T-cell (primary cell): ENCODE data around the gene ALLC. TPM values are rescaled to one million over a fixed set of nuclear protein-coding genes. Genes with fewer than 3 reads are reported as not detected.
"Not testable (repeated sequence)": the region's sequence is repeated elsewhere in the genome, so short reads cannot be mapped to it uniquely, and the experiment has no call there.

Experiments
- ATAC-seq, 4 experiments: fragments of 200-7000 bp in 3 of 4; fragments of 150-1000 bp in 1 of 4; cut with Tn5 transposase; replicated peaks in 1 of 4; 1 replicate in 3 of 4; 2 replicates in 1 of 4; pipeline ENCODE4 v1.10.0; 2021; ENCODE audit warnings: moderate library complexity in 3 of 4, mild to moderate bottlenecking in 2 of 4, moderate number of reproducible peaks in 1 of 4
- CTCF ChIA-PET, 2 donors: fragments of 300-600 bp; sonication (Branson Sonifier 250); formaldehyde crosslinking; loops; one replicate each; lab custom pipeline; 2022; ENCODE audit warnings: antibody characterized with exemption in 2 of 2; lab: Charles Lee
- POLR2A ChIA-PET, 2 donors: fragments of 300-600 bp; sonication (Branson Sonifier 250); formaldehyde crosslinking; loops; one replicate each; lab custom pipeline; 2022; ENCODE audit warnings: antibody characterized with exemption in 2 of 2; lab: Charles Lee
- DNase-seq, 35 experiments: peaks; one replicate each; pipeline versions ENCODE4 v3.0.0 to v3.0.0-alpha.2; 2013 to 2023
- H3K27ac ChIP-seq: one replicate; pipeline ENCODE4 v1.5.1; 2013; ENCODE audit warnings: low read length
- H3K27me3 ChIP-seq, 2 experiments: replicated peaks in 1 of 2; 1 replicate in 1 of 2; 2 replicates in 1 of 2; pipeline versions ENCODE4 v1.6.1 to v1.7.0; 2013; ENCODE audit warnings: low read length in 1 of 2, mixed read lengths in 1 of 2; ENCODE audit not compliant: control insufficient read depth in 2 of 2, insufficient read depth in 2 of 2; ENCODE audit errors: extremely low read depth in 1 of 2
- H3K36me3 ChIP-seq, 2 donors: 1 replicate in 1 of 2; 2 replicates in 1 of 2; pipeline versions ENCODE4 v1.6.1 to v1.7.0; 2013; ENCODE audit warnings: low read length in 1 of 2; ENCODE audit not compliant: control insufficient read depth in 2 of 2, insufficient read depth in 1 of 2; ENCODE audit errors: extremely low read depth in 1 of 2
- H3K4me1 ChIP-seq, 2 experiments: 1 replicate in 1 of 2; 2 replicates in 1 of 2; pipeline versions ENCODE4 v1.6.1 to v1.7.0; 2013; ENCODE audit warnings: low read length in 2 of 2, mixed read lengths in 1 of 2; ENCODE audit not compliant: insufficient read depth in 2 of 2, control insufficient read depth in 1 of 2; ENCODE audit errors: extremely low read depth in 1 of 2
- H3K4me3 ChIP-seq, 2 donors: 1 replicate in 1 of 2; 2 replicates in 1 of 2; pipeline versions ENCODE4 v1.5.1 to v1.7.0; 2013; ENCODE audit warnings: mild to moderate bottlenecking in 2 of 2, low read length in 1 of 2, moderate library complexity in 1 of 2; ENCODE audit not compliant: control insufficient read depth in 1 of 2; ENCODE audit errors: extremely low read depth in 1 of 2
- H3K9me3 ChIP-seq: 2 replicates; pipeline ENCODE4 v1.7.0; 2013
- H3K27ac Mint-ChIP-seq, 2 donors: one replicate each; pipeline ENCODE4 v1.8.0; 2020 to 2021; ENCODE audit warnings: mild to moderate bottlenecking in 2 of 2, mixed read lengths in 2 of 2
- H3K27me3 Mint-ChIP-seq, 2 donors: one replicate each; pipeline ENCODE4 v1.8.0; 2021 to 2022; ENCODE audit warnings: mixed read lengths in 2 of 2
- H3K36me3 Mint-ChIP-seq: one replicate; pipeline ENCODE4 v1.8.0; 2021; ENCODE audit warnings: mixed read lengths
- H3K4me1 Mint-ChIP-seq, 3 donors: one replicate each; pipeline ENCODE4 v1.8.0; 2020 to 2022; ENCODE audit warnings: mixed read lengths in 3 of 3, mild to moderate bottlenecking in 1 of 3
- H3K4me3 Mint-ChIP-seq, 3 donors: one replicate each; pipeline ENCODE4 v1.8.0; 2020 to 2022; ENCODE audit warnings: mild to moderate bottlenecking in 3 of 3, mixed read lengths in 3 of 3, moderate library complexity in 3 of 3
- H3K9me3 Mint-ChIP-seq, 3 donors: one replicate each; pipeline ENCODE4 v1.8.0; 2020 to 2022; ENCODE audit warnings: mixed read lengths in 3 of 3
- WGBS: methylation state at CpG from one replicate; pipeline ENCODE4 v1.1.5; 2013; ENCODE audit warnings: missing lambda C conversion rate; ENCODE audit not compliant: insufficient coverage; 5-methylcytosine and 5-hydroxymethylcytosine counted together
- total RNA-seq, 35 experiments: library from RNA in 6 of 35; stranded (reverse) in 6 of 35; fragments of 120-200 nt in 1 of 35; gene quantifications; one replicate each; pipeline versions ENCODE4 v1.2.1 to v1.2.4 and lab custom pipeline; 2013 to 2026

The ALLC gene
- total RNA-seq, 5 donors from 2014 or later (not counting 1 experiment from before 2014, with no cell fraction given) = not detected

DNA sequence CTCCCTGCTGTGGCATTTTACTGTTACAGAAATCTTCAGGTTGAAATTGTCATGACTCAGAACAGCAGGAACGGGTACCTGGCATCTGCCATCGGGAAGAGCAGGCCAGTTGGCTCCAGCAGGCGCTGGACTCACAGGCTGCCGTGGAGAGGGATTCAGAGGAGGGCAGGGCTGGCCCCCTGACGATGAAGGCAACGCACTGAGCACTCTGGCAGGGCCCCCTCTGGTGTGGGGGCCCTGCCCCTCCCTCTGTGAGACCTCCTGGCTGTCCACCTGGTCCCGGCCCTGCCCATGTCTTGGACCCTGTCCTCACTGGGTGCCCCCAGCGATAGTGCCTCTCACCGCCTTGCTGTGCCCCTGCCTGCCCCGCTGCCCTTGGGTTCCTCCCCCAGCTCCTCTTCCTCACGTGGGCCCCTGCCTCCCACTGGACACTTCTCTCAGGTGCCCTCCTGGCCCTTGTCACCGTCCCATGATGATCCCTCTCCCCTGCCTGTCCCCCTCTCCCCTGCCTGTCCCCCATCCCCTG, 23.3 kb upstream of the ALLC start:
- Mint-ChIP-seq H3K27ac (no peak overlapping the region), H3K4me1 (no peaks in the 10 kb centered on the region), H3K9me3 (no peaks in the 10 kb centered on the region), H3K36me3 (no peaks in the 10 kb centered on the region), H3K4me3 (no peak overlapping the region), H3K27me3 (no peaks in the 10 kb centered on the region)
- ChIA-PET POLR2A (no interaction called here), CTCF (no interaction called here)
- no peak overlapping the region for H3K27ac ChIP-seq
- peak in 1 of 35 experiments; percentile 22 for DNase-seq
- ATAC-seq = no peak
- H3K27me3 ChIP-seq = peaks cover 0 to 17% of the 10 kb centered on the region in 2 experiments
- no peaks in the 10 kb centered on the region for H3K36me3 ChIP-seq
- WGBS = 87% methylated on average over 12 of the region's 12 CpGs
- H3K4me1 ChIP-seq = no peaks in the 10 kb centered on the region
- no peak overlapping the region for H3K4me3 ChIP-seq
- no peaks in the 10 kb centered on the region for H3K9me3 ChIP-seq

DNA sequence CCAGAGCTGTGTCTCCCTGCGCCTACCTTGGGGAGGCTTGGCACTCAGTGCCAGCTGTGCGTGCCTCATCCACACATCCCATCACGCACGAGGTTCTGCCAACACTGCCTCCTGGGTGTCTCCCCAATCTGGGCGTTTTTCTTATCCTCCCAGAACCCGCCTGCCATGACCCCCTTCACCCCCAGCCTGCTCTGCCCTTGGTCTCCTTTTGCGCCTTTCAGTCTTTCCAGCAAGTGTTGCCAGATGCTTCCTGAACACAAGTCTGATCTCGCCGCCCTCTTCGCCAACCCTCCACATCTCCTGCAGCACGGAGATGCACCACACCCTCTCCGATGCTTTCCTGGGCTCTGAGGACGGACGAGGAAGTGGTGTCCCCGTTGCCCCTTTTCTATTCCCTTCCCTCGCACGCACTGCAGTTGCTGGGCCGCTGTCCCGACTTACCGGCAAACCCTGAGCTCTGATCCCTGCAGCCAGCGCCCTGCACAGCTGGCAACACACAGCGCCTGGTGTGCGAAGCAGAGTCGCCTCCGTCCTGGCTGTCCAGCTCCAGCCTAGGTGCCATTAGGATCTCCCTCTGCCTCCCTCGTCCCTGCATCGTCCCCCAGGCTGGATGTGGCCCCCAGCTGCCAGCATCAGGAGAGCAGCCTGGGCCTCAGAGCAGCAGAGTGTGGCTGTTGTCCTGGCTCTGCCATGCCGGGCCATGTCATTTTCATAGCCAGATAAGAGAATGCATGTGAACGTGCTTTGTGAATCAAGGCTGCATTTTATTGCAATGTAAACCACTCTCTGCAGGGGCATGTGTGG, 22.6 kb upstream of the ALLC start:
- WGBS = 74% methylated on average over 29 of the region's 29 CpGs
- Histone ChIP-seq H3K4me1 (no peaks in the 10 kb centered on the region), H3K4me3 (no peak overlapping the region), H3K27ac (no peak overlapping the region), H3K36me3 (no peaks in the 10 kb centered on the region), H3K27me3 (peaks cover 0 to 17% of the 10 kb centered on the region in 2 experiments), H3K9me3 (no peaks in the 10 kb centered on the region)
- no peaks in the 10 kb centered on the region for H3K27me3 Mint-ChIP-seq
- ChIA-PET POLR2A (no interaction called here), CTCF (no interaction called here)
- H3K36me3 Mint-ChIP-seq = peaks cover 3% of the 10 kb centered on the region
- DNase-seq (peak in 1 of 35 experiments; percentile 16), ATAC-seq (no peak)
- no peak overlapping the region for H3K27ac Mint-ChIP-seq
- H3K4me1 Mint-ChIP-seq = no peaks in the 10 kb centered on the region
- H3K4me3 Mint-ChIP-seq = no peak overlapping the region
- H3K9me3 Mint-ChIP-seq = no peaks in the 10 kb centered on the region

DNA sequence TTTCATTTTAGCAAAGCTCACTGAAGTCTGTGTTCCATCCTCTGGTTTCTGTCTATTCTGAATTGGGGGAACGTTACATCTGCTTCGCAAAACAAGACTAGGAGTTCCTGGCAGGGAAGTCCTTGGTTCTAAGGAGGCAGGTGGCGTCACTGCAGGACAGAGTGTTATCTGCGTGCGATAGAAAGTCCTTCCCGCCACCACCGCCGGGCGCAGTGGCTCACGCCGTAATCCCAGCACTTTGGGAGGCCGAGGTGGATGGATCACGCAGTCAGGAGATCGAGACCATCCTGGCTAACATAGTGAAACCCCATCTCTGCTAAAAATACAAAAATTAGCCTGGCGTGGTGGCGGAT, 22.0 kb upstream of the ALLC start:
- 86% methylated on average over 13 of the region's 16 CpGs for WGBS
- ATAC-seq, POLR2A ChIA-PET, H3K27me3 Mint-ChIP-seq, H3K36me3 Mint-ChIP-seq, H3K4me1 Mint-ChIP-seq, H3K36me3 ChIP-seq, H3K4me3 Mint-ChIP-seq, CTCF ChIA-PET, H3K9me3 ChIP-seq, H3K4me1 ChIP-seq, H3K4me3 ChIP-seq, H3K27ac ChIP-seq, H3K27ac Mint-ChIP-seq, H3K9me3 Mint-ChIP-seq: not testable (repeated sequence)
- DNase-seq = peak in 1 of 35 experiments; percentile 17
- H3K27me3 ChIP-seq = peaks cover 0 to 17% of the 10 kb centered on the region in 2 experiments

DNA sequence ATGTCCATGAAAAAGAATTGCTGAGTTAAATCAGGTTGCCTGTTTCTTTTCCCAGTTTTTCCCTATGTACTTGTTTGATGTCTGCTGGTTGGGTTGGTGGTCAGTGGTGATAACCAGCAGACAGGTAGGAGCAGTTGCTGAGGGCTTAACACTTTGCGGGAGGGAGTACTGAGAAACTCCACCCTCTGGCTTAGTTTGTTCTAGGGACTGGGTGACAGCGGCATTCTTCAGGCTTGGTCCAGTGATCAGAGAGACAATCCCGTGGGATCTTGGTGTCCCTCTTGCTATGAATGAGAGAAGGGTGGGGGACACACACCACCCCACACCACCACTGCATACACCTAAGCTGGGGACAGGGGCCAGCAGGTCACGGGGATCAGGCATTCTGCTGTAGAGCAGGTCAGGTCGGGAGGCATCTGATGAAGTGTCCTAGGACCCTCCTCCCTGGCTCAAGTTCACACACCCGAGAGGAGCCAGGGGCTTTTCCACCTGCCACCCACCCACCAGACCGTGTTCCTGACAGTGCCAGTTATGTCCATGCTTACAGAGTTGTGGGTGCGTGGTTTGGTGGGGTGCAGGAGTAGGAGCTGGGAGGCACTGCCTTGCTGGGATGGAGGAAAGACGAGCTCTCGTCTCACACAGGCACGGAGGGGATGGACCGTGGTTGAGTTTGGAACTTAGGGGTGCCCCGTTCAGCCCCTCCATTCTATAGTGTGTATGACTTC, 21.3 kb upstream of the ALLC start:
- H3K9me3 ChIP-seq = no peaks in the 10 kb centered on the region
- no peaks in the 10 kb centered on the region for H3K4me1 Mint-ChIP-seq
- ChIA-PET CTCF (no interaction called here), POLR2A (no interaction called here)
- H3K4me1 ChIP-seq = no peaks in the 10 kb centered on the region
- H3K4me3 Mint-ChIP-seq = no peak overlapping the region
- H3K27me3 ChIP-seq = peaks cover 0 to 17% of the 10 kb centered on the region in 2 experiments
- H3K27ac Mint-ChIP-seq = no peak overlapping the region
- no peak overlapping the region for H3K4me3 ChIP-seq
- H3K27ac ChIP-seq = no peak overlapping the region
- 82% methylated on average over 4 of the region's 13 CpGs for WGBS
- no peaks in the 10 kb centered on the region for H3K27me3 Mint-ChIP-seq
- peaks cover 3% of the 10 kb centered on the region for H3K36me3 Mint-ChIP-seq
- no peaks in the 10 kb centered on the region for H3K36me3 ChIP-seq
- peak in 1 of 35 experiments; percentile 16 for DNase-seq
- H3K9me3 Mint-ChIP-seq = no peaks in the 10 kb centered on the region
- ATAC-seq = no peak

DNA sequence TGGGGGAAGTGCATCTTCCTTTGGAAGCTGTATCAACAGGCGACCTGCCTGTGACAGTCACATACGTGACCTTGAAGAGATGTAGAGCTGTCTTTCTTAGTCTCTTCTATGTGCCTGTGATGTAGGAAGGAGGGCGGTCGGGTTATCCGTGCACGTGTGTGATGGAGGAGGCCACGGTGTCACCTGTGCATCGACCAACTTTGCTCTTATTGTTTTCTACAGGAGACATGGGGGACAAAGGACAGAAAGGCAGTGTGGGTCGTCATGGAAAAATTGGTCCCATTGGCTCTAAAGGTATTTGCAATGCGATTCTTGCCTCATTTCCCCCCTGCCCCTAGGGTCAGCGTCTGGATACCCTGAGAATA, 20.7 kb upstream of the ALLC start:
- no peak overlapping the region for H3K27ac Mint-ChIP-seq
- Histone ChIP-seq H3K27ac (no peak overlapping the region), H3K27me3 (peaks cover 0 to 17% of the 10 kb centered on the region in 2 experiments), H3K36me3 (no peaks in the 10 kb centered on the region), H3K4me3 (no peak overlapping the region), H3K4me1 (no peaks in the 10 kb centered on the region), H3K9me3 (no peaks in the 10 kb centered on the region)
- no peak overlapping the region for H3K4me3 Mint-ChIP-seq
- peak in 1 of 35 experiments; percentile 4 for DNase-seq
- no peaks in the 10 kb centered on the region for H3K4me1 Mint-ChIP-seq
- no peaks in the 10 kb centered on the region for H3K9me3 Mint-ChIP-seq
- ChIA-PET CTCF (no interaction called here), POLR2A (no interaction called here)
- peaks cover 3% of the 10 kb centered on the region for H3K36me3 Mint-ChIP-seq
- no peaks in the 10 kb centered on the region for H3K27me3 Mint-ChIP-seq
- no peak for ATAC-seq
- WGBS = 84% methylated on average over 10 of the region's 11 CpGs

DNA sequence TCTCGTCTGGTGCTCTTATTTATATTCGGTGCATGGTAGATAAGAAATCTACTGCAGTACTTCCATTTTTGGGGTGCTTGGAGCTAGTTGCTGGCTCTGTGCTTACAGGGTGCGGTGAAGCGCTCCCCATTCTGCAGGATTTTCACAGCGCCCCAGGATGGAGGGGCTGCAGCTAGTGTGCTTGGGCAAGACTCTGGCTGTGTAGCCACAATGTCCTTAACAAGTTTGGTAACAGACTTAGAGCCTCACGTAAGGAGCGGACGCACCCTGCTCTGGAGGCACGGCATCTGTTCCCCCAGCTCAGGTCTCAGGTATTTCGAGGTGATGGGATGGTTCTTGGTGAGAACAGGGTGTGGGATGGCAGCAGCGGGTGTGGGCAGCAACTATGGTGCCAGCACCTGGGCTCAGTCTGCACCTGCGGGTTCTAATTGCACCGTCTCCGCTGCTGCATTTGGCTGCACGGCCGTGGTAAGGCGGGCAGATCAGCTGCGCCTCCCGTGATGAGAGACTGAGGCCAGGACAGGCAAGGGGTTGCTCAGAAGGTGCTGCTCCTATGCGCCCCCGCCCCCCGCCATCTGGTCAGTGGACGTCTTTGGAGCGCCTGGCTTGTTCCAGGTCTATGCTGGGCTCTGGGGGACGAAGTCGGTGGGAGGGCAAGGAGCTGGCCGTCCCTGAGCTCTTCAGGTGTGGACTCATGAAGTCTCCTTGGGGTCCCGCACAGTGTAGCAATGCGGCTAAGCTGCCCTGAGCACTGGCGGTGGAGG, 20.1 kb upstream of the ALLC start:
- no peaks in the 10 kb centered on the region for H3K4me1 Mint-ChIP-seq
- no peak for ATAC-seq
- POLR2A ChIA-PET = no interaction called here

More for the DNA sequence above, 20.1 kb upstream of the ALLC start:
- CTCF ChIA-PET = no interaction called here
- no peaks in the 10 kb centered on the region for H3K4me1 ChIP-seq
- no peak overlapping the region for H3K4me3 Mint-ChIP-seq
- 89% methylated on average over 29 of the region's 30 CpGs for WGBS
- no peak overlapping the region for H3K27ac Mint-ChIP-seq
- no peak overlapping the region for H3K4me3 ChIP-seq
- no peak overlapping the region for H3K27ac ChIP-seq
- DNase-seq = peak in 1 of 35 experiments; percentile 12
- peaks cover 0 to 17% of the 10 kb centered on the region in 2 experiments for H3K27me3 ChIP-seq
- peaks cover 3% of the 10 kb centered on the region for H3K36me3 Mint-ChIP-seq
- H3K36me3 ChIP-seq = no peaks in the 10 kb centered on the region
- H3K27me3 Mint-ChIP-seq = no peaks in the 10 kb centered on the region
- no peaks in the 10 kb centered on the region for H3K9me3 Mint-ChIP-seq
- no peaks in the 10 kb centered on the region for H3K9me3 ChIP-seq
